K562 (cell line): ENCODE data around the gene ZNF385C. TPM values are rescaled to one million over a fixed set of nuclear protein-coding genes. Genes with fewer than 3 reads are reported as not detected.

Experiments
- COPS2 ChIP-seq: fragments of 450-650 bp; conservative IDR thresholded peaks from 2 replicates; pipeline ENCODE4 v1.6.1; 2016; ENCODE audit warnings: mild to moderate bottlenecking, moderate library complexity
- FOXM1 ChIP-seq, 2 experiments: fragments of 450-650 bp in 1 of 2; sonication (generic) in 1 of 2; formaldehyde crosslinking in 1 of 2; IDR thresholded peaks; 2 replicates each; pipeline versions ENCODE4 v1.6.1 to v1.9.0; 2017 to 2022; ENCODE audit warnings: low read depth in 2 of 2, mild to moderate bottlenecking in 2 of 2, missing genetic modification reagents in 1 of 2, moderate library complexity in 1 of 2
- HMGN3 ChIP-seq: IDR thresholded peaks from 2 replicates; pipeline ENCODE4 v1.6.1; 2011; ENCODE audit warnings: borderline replicate concordance, low read depth, mild to moderate bottlenecking, mixed read lengths, low read length; ENCODE audit not compliant: insufficient read length; ENCODE audit errors: extremely low read depth
- POLR2G ChIP-seq: fragments of 200-400 bp; formaldehyde crosslinking; IDR thresholded peaks from 2 replicates; pipeline ENCODE4 v1.6.1; 2017; ENCODE audit warnings: low read depth, mild to moderate bottlenecking, antibody characterized with exemption, low read length, moderate library complexity
- polyA plus RNA-seq, 8 experiments: library from polyadenylated mRNA; depleted of rRNA in 4 of 8; stranded (reverse) in 5 of 8; unstranded in 3 of 8; fragments of >200 nt; fragmentation: Nextera tagmentation in 2 of 8; fragmentation: Illumina TruSeq in 1 of 8; extraction: Ambion mirVana in 2 of 8; extraction: Trizol in 1 of 8; gene quantifications; 2 replicates each; pipeline versions ENCODE4 v1.2.1 to v1.2.3, GENCODE V29; 2011 to 2014; ENCODE audit warnings: inconsistent platforms in 1 of 8, missing spikeins in 1 of 8
- total RNA-seq, 7 experiments: library from RNA; depleted of rRNA in 6 of 7; stranded (reverse); fragments of >200 nt in 6 of 7; fragmentation: Illumina TruSeq in 2 of 7; extraction: Trizol in 2 of 7; gene quantifications; 2 replicates each; pipeline versions ENCODE4 v1.2.1 to v1.2.3, GENCODE V29; 2011 to 2021; ENCODE audit warnings: low replicate concordance in 1 of 7
- TF ChIP-seq, protein P1 (sequence below), 2 experiments: fragments of 450-650 bp; IDR thresholded peaks; 2 replicates each; pipeline ENCODE4 v1.6.1; 2018; ENCODE audit warnings: mild to moderate bottlenecking in 2 of 2, low read depth in 1 of 2; ENCODE audit not compliant: partially characterized antibody in 2 of 2

The ZNF385C gene
- total and polyA plus RNA-seq, 9 of the 15 experiments (the other 6 are each of a cell fraction or from before 2014, with no cell fraction given) = 0.03 to 0.35 (median 0.18) TPM; not detected in 1

DNA sequence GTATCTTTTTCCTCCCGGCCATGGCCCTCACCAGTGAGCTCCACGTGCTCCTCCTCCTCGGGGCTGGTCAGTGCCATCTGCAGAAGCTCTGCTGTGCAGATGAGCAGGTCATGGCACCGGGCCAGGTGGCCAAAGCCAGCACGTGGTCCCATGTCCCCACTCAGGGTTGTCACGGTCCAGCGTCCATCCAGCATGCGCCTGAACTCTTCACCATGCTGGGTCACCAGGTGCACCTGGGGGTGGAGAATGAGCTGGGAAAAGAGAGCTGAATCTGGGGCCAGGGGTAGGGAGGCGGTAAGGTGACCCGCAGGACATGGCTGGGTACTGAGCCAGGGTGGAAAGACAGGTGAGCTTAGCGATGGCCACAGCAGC lies 13.0 kb upstream of the ZNF385C start (continued):
- TF ChIP-seq, protein P1, sequence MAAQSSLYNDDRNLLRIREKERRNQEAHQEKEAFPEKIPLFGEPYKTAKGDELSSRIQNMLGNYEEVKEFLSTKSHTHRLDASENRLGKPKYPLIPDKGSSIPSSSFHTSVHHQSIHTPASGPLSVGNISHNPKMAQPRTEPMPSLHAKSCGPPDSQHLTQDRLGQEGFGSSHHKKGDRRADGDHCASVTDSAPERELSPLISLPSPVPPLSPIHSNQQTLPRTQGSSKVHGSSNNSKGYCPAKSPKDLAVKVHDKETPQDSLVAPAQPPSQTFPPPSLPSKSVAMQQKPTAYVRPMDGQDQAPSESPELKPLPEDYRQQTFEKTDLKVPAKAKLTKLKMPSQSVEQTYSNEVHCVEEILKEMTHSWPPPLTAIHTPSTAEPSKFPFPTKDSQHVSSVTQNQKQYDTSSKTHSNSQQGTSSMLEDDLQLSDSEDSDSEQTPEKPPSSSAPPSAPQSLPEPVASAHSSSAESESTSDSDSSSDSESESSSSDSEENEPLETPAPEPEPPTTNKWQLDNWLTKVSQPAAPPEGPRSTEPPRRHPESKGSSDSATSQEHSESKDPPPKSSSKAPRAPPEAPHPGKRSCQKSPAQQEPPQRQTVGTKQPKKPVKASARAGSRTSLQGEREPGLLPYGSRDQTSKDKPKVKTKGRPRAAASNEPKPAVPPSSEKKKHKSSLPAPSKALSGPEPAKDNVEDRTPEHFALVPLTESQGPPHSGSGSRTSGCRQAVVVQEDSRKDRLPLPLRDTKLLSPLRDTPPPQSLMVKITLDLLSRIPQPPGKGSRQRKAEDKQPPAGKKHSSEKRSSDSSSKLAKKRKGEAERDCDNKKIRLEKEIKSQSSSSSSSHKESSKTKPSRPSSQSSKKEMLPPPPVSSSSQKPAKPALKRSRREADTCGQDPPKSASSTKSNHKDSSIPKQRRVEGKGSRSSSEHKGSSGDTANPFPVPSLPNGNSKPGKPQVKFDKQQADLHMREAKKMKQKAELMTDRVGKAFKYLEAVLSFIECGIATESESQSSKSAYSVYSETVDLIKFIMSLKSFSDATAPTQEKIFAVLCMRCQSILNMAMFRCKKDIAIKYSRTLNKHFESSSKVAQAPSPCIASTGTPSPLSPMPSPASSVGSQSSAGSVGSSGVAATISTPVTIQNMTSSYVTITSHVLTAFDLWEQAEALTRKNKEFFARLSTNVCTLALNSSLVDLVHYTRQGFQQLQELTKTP (IDR thresholded peaks at IDR 0.05; ENCODE audit: low read depth in 1 of 2, partially characterized antibody in 2 of 2) = no peak
- TF ChIP-seq FOXM1 (IDR thresholded peaks at IDR 0.05; ENCODE audit: low read depth) (no peak), FOXM1 (CRISPR knock-in tag; IDR thresholded peaks at IDR 0.05; ENCODE audit: low read depth) (no peak), HMGN3 (no peak), COPS2 (no peak), POLR2G (0 out of 2 replicates have a peak, but pooled peaks have one; percentile 3)
